ENCODE measurements around the gene CCDC184.
"Not testable (repeated sequence)": the region's sequence is repeated elsewhere in the genome, so short reads cannot be mapped to it uniquely, and the experiment has no call there.

CCDC184 gene

GRCh38 chr12:48203192-48203591, 19.7 kb downstream of the CCDC184 start, which contains the start of gene OR10AD1:
OR10AD1 (minus strand) TSS chr12:48203292; CDS start chr12:48203292, 0 bp downstream.
- no peak for DNase-seq (ENCODE audit: low read depth)

DNA sequence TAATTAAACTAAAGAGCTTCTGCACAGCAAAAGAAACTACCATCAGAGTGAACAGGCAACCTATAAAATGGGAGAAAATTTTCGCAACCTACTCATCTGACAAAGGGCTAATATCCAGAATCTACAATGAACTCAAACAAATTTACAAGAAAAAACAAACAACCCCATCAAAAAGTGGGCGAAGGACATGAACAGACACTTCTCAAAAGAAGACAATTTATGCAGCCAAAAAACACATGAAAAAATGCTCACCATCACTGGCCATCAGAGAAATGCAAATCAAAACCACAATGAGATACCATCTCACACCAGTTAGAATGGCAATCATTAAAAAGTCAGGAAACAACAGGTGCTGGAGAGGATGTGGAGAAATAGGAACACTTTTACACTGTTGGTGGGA, 26.1 kb downstream of the CCDC184 start:
- DNase-seq (ENCODE audit: low read depth) = not testable (repeated sequence)

- no peak for DNase-seq (ENCODE audit: low read depth)
Observed at GRCh38 chr12:48216785-48217184, 33.3 kb downstream of the CCDC184 start.

GRCh38 chr12:48219631-48220030, 36.2 kb downstream of the CCDC184 start:
- no peak for DNase-seq (ENCODE audit: low read depth)

DNA sequence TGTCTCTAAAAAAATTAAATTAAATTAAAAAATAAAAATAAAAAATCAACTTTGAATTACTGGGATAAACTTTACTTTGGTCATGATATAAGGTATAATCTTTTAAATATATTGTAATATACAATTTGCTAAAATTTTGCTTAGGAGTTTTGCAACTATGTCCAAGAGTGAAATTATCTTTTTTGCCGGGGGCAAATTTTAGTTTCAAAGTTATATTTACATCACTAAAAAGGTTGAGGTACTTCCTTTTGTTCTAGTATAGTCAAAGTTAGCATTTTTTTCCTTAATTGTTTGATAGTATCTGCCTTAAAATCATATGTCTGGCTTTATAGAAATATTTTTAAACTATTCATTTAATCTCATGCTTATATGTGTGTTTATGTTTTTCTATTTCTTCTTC, 37.3 kb downstream of the CCDC184 start:
- no peak for DNase-seq (ENCODE audit: low read depth)

DNA sequence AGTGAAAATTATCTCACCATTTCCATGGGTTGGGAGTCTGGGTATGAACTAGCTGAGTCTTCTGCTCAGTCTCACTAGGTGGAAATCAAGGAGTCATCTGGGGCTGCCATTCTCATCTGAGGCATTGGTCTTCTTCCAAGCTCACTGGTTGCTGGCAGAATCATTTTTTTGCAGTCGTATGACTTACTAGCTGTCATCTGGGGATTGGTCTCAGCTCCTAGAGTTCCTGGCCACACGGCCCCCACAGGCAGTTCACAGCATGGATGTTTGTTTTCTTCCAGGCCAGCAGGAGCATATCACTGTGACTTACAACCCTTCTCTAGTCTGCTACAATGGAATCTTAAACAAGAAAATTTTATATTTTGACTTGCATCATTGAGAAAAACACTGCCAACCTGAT, 38.2 kb downstream of the CCDC184 start:
- DNase-seq (ENCODE audit: low read depth) = no peak

DNA sequence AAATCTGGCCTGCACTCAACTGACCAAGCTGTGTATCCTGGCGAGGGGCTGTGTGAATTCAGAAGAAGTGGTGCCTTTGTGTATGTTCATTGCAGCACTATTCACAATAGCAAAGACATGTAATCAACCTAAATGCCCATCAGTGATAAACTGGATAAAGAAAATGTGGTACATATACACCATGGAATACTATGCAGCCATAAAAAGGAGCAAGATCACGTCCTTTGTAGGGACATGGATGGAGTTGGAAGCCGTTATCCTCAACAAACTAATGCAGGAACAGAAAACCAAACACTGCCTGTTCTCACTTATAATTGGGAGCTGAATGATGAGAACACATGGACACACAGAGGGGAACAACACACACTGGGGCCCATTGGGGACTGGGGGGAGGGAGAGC, 41.1 kb downstream of the CCDC184 start:
- not testable (repeated sequence) for DNase-seq (ENCODE audit: low read depth)

DNA sequence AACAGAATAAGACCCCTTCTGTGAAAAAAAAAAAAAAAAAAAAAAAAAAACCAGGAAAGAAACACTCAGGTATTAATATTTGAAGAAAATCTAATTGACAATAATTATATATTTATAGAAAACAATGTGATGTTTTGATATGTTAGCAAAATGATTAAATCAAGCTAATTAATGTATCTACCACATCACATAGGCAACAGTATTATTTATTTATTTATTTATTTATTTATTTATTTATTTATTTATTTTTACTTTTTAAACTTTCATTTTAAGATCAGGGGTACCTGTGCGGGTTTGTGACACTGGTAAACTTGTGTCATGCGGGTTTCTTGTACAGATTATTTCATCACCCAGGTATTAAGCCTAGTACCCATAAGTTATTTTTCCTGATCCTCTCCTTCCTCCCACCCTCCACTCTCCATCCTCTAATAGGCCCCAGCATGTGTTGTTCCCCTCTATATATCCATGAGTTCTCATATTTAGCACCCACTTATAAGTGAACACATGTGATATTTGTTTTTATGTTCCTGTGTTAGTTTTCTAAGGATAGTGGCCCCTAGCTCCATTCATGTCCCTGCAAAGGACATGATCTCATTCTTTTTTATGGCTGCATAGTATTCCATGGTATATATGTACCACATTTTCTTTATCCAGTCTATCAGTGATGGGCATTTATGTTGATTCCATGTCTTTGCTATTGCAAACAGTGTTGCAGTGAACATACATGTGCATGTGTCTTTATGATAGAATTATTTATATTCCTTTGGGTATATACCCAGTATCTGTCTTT, 47.9 kb downstream of the CCDC184 start:
- not testable (repeated sequence) for DNase-seq (ENCODE audit: low read depth)
